ENCODE results near the gene NDUFAB1.

DNA sequence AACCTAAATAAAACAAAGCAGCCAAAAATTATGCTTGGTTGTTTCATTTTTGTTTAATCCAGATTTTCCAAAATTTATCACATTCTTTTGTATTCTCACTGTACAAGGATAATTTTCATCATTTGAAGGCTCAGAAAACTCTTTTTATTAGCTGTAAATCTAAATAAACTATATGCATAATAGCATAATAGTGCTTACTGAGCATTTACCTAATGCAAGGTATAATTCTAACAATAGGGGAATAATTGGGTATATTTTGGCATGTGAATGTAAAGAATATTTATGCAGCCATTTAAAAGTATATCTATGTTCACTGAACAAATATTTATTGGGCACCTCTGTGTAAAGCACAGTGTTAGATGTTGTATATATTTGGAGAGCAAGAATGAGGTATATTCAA, 28.0 kb upstream of the NDUFAB1 start:
- no peak for TF ChIP-seq RXRA (IDR thresholded peaks at IDR 0.05; ENCODE audit: borderline replicate concordance, low read depth)
- TF ChIP-seq, protein P1, sequence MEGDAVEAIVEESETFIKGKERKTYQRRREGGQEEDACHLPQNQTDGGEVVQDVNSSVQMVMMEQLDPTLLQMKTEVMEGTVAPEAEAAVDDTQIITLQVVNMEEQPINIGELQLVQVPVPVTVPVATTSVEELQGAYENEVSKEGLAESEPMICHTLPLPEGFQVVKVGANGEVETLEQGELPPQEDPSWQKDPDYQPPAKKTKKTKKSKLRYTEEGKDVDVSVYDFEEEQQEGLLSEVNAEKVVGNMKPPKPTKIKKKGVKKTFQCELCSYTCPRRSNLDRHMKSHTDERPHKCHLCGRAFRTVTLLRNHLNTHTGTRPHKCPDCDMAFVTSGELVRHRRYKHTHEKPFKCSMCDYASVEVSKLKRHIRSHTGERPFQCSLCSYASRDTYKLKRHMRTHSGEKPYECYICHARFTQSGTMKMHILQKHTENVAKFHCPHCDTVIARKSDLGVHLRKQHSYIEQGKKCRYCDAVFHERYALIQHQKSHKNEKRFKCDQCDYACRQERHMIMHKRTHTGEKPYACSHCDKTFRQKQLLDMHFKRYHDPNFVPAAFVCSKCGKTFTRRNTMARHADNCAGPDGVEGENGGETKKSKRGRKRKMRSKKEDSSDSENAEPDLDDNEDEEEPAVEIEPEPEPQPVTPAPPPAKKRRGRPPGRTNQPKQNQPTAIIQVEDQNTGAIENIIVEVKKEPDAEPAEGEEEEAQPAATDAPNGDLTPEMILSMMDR (IDR thresholded peaks at IDR 0.05): no peak
- no peak for TF ChIP-seq FOXM1 (IDR thresholded peaks at IDR 0.05; ENCODE audit: low read depth)
- TF ChIP-seq TCF12 (IDR thresholded peaks at IDR 0.05): no peak
- no peak for TF ChIP-seq CHD2 (IDR thresholded peaks at IDR 0.05; ENCODE audit: low read length, partially characterized antibody)
- TF ChIP-seq POLR2AphosphoS5 (IDR thresholded peaks at IDR 0.05; ENCODE audit: low read depth, low read length): no peak
